CD4-positive, CD25-positive, alpha-beta regulatory T cell (primary cell): ENCODE results near the gene EPHB2. TPM values are rescaled to one million over a fixed set of nuclear protein-coding genes. Genes with fewer than 3 reads are reported as not detected.

Experiments
- ATAC-seq, 2 donors: fragments of 150-1000 bp; cut with Tn5 transposase; one replicate each; pipeline ENCODE4 v1.10.0; 2021; ENCODE audit warnings: low read depth in 2 of 2, moderate number of reproducible peaks in 2 of 2, moderate library complexity in 1 of 2
- DNase-seq, 3 donors: peaks; one replicate each; pipeline versions ENCODE4 v3.0.0 to v3.0.0-alpha.2; 2012 to 2022; ENCODE audit warnings: mixed read lengths in 1 of 3
- H3K27ac ChIP-seq: one replicate; pipeline ENCODE4 v1.7.0; 2013; ENCODE audit warnings: mild to moderate bottlenecking, low read length; ENCODE audit not compliant: insufficient read depth, poor library complexity, severe bottlenecking
- H3K27me3 ChIP-seq: one replicate; pipeline ENCODE4 v1.7.0; 2013; ENCODE audit warnings: low read length; ENCODE audit not compliant: control insufficient read depth, insufficient read depth
- H3K36me3 ChIP-seq: one replicate; pipeline ENCODE4 v1.7.0; 2013; ENCODE audit warnings: mild to moderate bottlenecking, low read length, moderate library complexity; ENCODE audit not compliant: control insufficient read depth, insufficient read depth
- H3K4me1 ChIP-seq: 2 replicates; pipeline ENCODE4 v1.7.0; 2013; ENCODE audit warnings: mild to moderate bottlenecking, low read length; ENCODE audit not compliant: insufficient read depth, control insufficient read depth, poor library complexity, severe bottlenecking
- H3K4me3 ChIP-seq: one replicate; pipeline ENCODE4 v1.7.0; 2013; ENCODE audit warnings: low read depth, mild to moderate bottlenecking, low read length, moderate library complexity
- H3K9me3 ChIP-seq, 2 experiments: 1 replicate in 1 of 2; 2 replicates in 1 of 2; pipeline ENCODE4 v1.7.0; 2013; ENCODE audit warnings: low read length in 2 of 2, mild to moderate bottlenecking in 1 of 2, moderate library complexity in 1 of 2; ENCODE audit not compliant: control insufficient read depth in 2 of 2
- H3K27ac Mint-ChIP-seq, 3 donors: one replicate each; pipeline ENCODE4 v1.8.0; 2020 to 2022; ENCODE audit warnings: mild to moderate bottlenecking in 3 of 3, mixed read lengths in 3 of 3, moderate library complexity in 2 of 3
- H3K27me3 Mint-ChIP-seq: one replicate; pipeline ENCODE4 v1.8.0; 2022; ENCODE audit warnings: mild to moderate bottlenecking, mixed read lengths
- H3K36me3 Mint-ChIP-seq: one replicate; pipeline ENCODE4 v1.8.0; 2020; ENCODE audit warnings: mixed read lengths
- H3K4me1 Mint-ChIP-seq, 4 donors: one replicate each; pipeline ENCODE4 v1.8.0; 2020 to 2022; ENCODE audit warnings: mixed read lengths in 4 of 4, mild to moderate bottlenecking in 1 of 4
- H3K4me3 Mint-ChIP-seq, 4 donors: one replicate each; pipeline ENCODE4 v1.8.0; 2020 to 2022; ENCODE audit warnings: mild to moderate bottlenecking in 4 of 4, mixed read lengths in 4 of 4, moderate library complexity in 3 of 4
- H3K9me3 Mint-ChIP-seq, 7 donors: one replicate each; pipeline ENCODE4 v1.8.0; 2020 to 2022; ENCODE audit warnings: mixed read lengths in 7 of 7, mild to moderate bottlenecking in 3 of 7, moderate library complexity in 2 of 7
- polyA plus RNA-seq, 4 donors: library from polyadenylated mRNA; unstranded; fragments of 300-500 nt; fragmentation: Illumina TruSeq; gene quantifications; one replicate each; pipeline ENCODE4 v1.2.3, GENCODE V29; 2021
- total RNA-seq: library from RNA; stranded (reverse); gene quantifications from one replicate; pipeline ENCODE4 v1.2.3, GENCODE V29; 2022

EPHB2 gene
- total and polyA plus RNA-seq, 5 donors from 2014 or later, result not detected

GRCh38 chr1:22918644-22919043 lies 208.0 kb downstream of the EPHB2 start:
- Histone ChIP-seq H3K36me3 (no peaks in the 10 kb centered on the region), H3K4me3 (no peak overlapping the region), H3K9me3 (no peaks in the 10 kb centered on the region), H3K4me1 (no peaks in the 10 kb centered on the region), H3K27me3 (no peaks in the 10 kb centered on the region), H3K27ac (no peak overlapping the region)
- Mint-ChIP-seq H3K27me3 (peaks cover 14% of the 10 kb centered on the region), H3K4me1 (no peaks in the 10 kb centered on the region), H3K9me3 (peaks cover 0 to 1% (median 0%) of the 10 kb centered on the region in 7 donors), H3K4me3 (no peak overlapping the region), H3K27ac (no peak overlapping the region), H3K36me3 (no peaks in the 10 kb centered on the region)
- no peak for DNase-seq
- ATAC-seq, result no peak

GRCh38 chr1:22919341-22920025 lies 208.8 kb downstream of the EPHB2 start:
- DNase-seq (no peak), ATAC-seq (no peak)
- H3K27me3 ChIP-seq, result no peaks in the 10 kb centered on the region
- no peaks in the 10 kb centered on the region for H3K36me3 ChIP-seq
- Mint-ChIP-seq H3K4me1 (no peaks in the 10 kb centered on the region), H3K4me3 (no peak overlapping the region), H3K9me3 (peaks cover 0 to 2% (median 0%) of the 10 kb centered on the region in 7 donors), H3K27me3 (peaks cover 12% of the 10 kb centered on the region), H3K36me3 (no peaks in the 10 kb centered on the region), H3K27ac (no peak overlapping the region)
- H3K4me3 ChIP-seq, result no peak overlapping the region
- no peak overlapping the region for H3K27ac ChIP-seq
- no peaks in the 10 kb centered on the region for H3K9me3 ChIP-seq
- H3K4me1 ChIP-seq, result no peaks in the 10 kb centered on the region

- H3K4me3 ChIP-seq, result no peak overlapping the region
Measured at GRCh38 chr1:22920026-22920733, 209.5 kb downstream of the EPHB2 start.

GRCh38 chr1:22920734-22921451 lies 210.3 kb downstream of the EPHB2 start:
- Histone ChIP-seq H3K4me1 (no peaks in the 10 kb centered on the region), H3K27ac (no peak overlapping the region), H3K9me3 (no peaks in the 10 kb centered on the region), H3K4me3 (no peak overlapping the region), H3K27me3 (no peaks in the 10 kb centered on the region), H3K36me3 (no peaks in the 10 kb centered on the region)
- H3K4me3 Mint-ChIP-seq, result no peak overlapping the region
- DNase-seq (no peak), ATAC-seq (no peak)
- peaks cover 0 to 2% (median 0%) of the 10 kb centered on the region in 7 donors for H3K9me3 Mint-ChIP-seq
- no peak overlapping the region for H3K27ac Mint-ChIP-seq
- no peaks in the 10 kb centered on the region for H3K36me3 Mint-ChIP-seq
- no peaks in the 10 kb centered on the region for H3K4me1 Mint-ChIP-seq
- peaks cover 10% of the 10 kb centered on the region for H3K27me3 Mint-ChIP-seq

More at GRCh38 chr1:22920026-22920733, 209.5 kb downstream of the EPHB2 start:
- H3K9me3 Mint-ChIP-seq, result peaks cover 0 to 2% (median 0%) of the 10 kb centered on the region in 7 donors
- H3K9me3 ChIP-seq, result no peaks in the 10 kb centered on the region
- no peak for DNase-seq
- no peaks in the 10 kb centered on the region for H3K36me3 ChIP-seq
- no peaks in the 10 kb centered on the region for H3K27me3 ChIP-seq
- peaks cover 10% of the 10 kb centered on the region for H3K27me3 Mint-ChIP-seq
- no peaks in the 10 kb centered on the region for H3K36me3 Mint-ChIP-seq
- no peak overlapping the region for H3K4me3 Mint-ChIP-seq
- H3K4me1 ChIP-seq, result no peaks in the 10 kb centered on the region
- no peak overlapping the region for H3K27ac Mint-ChIP-seq
- H3K4me1 Mint-ChIP-seq, result no peaks in the 10 kb centered on the region
- no peak overlapping the region for H3K27ac ChIP-seq
- no peak for ATAC-seq

GRCh38 chr1:22921452-22922126 lies 210.9 kb downstream of the EPHB2 start:
- Histone ChIP-seq H3K4me1 (no peaks in the 10 kb centered on the region), H3K27me3 (no peaks in the 10 kb centered on the region), H3K27ac (no peak overlapping the region), H3K9me3 (no peaks in the 10 kb centered on the region), H3K36me3 (no peaks in the 10 kb centered on the region), H3K4me3 (no peak overlapping the region)
- no peak overlapping the region for H3K27ac Mint-ChIP-seq
- H3K36me3 Mint-ChIP-seq, result no peaks in the 10 kb centered on the region
- no peaks in the 10 kb centered on the region for H3K4me1 Mint-ChIP-seq
- ATAC-seq, result no peak
- peaks cover 0 to 2% (median 0%) of the 10 kb centered on the region in 7 donors for H3K9me3 Mint-ChIP-seq
- no peak overlapping the region for H3K4me3 Mint-ChIP-seq
- H3K27me3 Mint-ChIP-seq, result peaks cover 10% of the 10 kb centered on the region
- DNase-seq, result no peak

- no peak for ATAC-seq
Measured at GRCh38 chr1:22922640-22923039, 212.0 kb downstream of the EPHB2 start.

GRCh38 chr1:22925111-22925510 lies 214.5 kb downstream of the EPHB2 start:
- Histone ChIP-seq H3K27ac (no peak overlapping the region), H3K4me1 (no peaks in the 10 kb centered on the region), H3K27me3 (no peaks in the 10 kb centered on the region), H3K9me3 (no peaks in the 10 kb centered on the region), H3K4me3 (no peak overlapping the region), H3K36me3 (no peaks in the 10 kb centered on the region)
- ATAC-seq, result no peak
- Mint-ChIP-seq H3K4me3 (no peak overlapping the region), H3K27ac (no peak overlapping the region), H3K9me3 (peaks cover 0 to 2% (median 0%) of the 10 kb centered on the region in 7 donors), H3K36me3 (no peaks in the 10 kb centered on the region), H3K4me1 (no peaks in the 10 kb centered on the region), H3K27me3 (no peaks in the 10 kb centered on the region)
- DNase-seq, result no peak

More at GRCh38 chr1:22922640-22923039, 212.0 kb downstream of the EPHB2 start:
- Mint-ChIP-seq H3K4me3 (no peak overlapping the region), H3K27ac (no peak overlapping the region), H3K9me3 (peaks cover 0 to 2% (median 0%) of the 10 kb centered on the region in 7 donors), H3K36me3 (no peaks in the 10 kb centered on the region), H3K4me1 (no peaks in the 10 kb centered on the region), H3K27me3 (peaks cover 4% of the 10 kb centered on the region)
- no peaks in the 10 kb centered on the region for H3K4me1 ChIP-seq
- H3K27me3 ChIP-seq, result no peaks in the 10 kb centered on the region
- no peak overlapping the region for H3K27ac ChIP-seq
- no peak for DNase-seq
- H3K9me3 ChIP-seq, result no peaks in the 10 kb centered on the region
- H3K36me3 ChIP-seq, result no peaks in the 10 kb centered on the region
- H3K4me3 ChIP-seq, result no peak overlapping the region
